GM23338 (cell line): ENCODE data around the gene ATCAY. TPM values are rescaled to one million over a fixed set of nuclear protein-coding genes. Genes with fewer than 3 reads are reported as not detected.

ENCODE experiments used
- ATAC-seq: fragments of 200-7000 bp; cut with Tn5 transposase; 3 replicates; pipeline ENCODE4 v1.9.1; 2020
- DNase-seq: peaks from one replicate; pipeline ENCODE4 v3.0.0-alpha.2; 2015; ENCODE audit warnings: low spot score
- H2AFZ ChIP-seq: fragments of 200-600 bp; sonication (generic); 2 replicates; pipeline ENCODE4 v1.8.0; 2016; ENCODE audit warnings: antibody characterized with exemption, mild to moderate bottlenecking, moderate library complexity
- H3F3A ChIP-seq: fragments of 200-600 bp; sonication (generic); replicated peaks from 2 replicates; pipeline ENCODE4 v1.8.0; 2017; ENCODE audit warnings: antibody characterized with exemption, mixed run types, low read depth
- H3K27ac ChIP-seq: fragments of 200-600 bp; sonication (generic); 2 replicates; pipeline ENCODE4 v1.6.1; 2016; ENCODE audit warnings: low read depth
- H3K27me3 ChIP-seq: fragments of 200-600 bp; sonication (generic); 2 replicates; pipeline ENCODE4 v1.8.0; 2016; ENCODE audit warnings: mild to moderate bottlenecking, mixed run types, moderate library complexity; ENCODE audit not compliant: insufficient read depth
- H3K36me3 ChIP-seq: fragments of 200-600 bp; sonication (generic); 2 replicates; pipeline ENCODE4 v1.8.0; 2016; ENCODE audit warnings: mild to moderate bottlenecking; ENCODE audit not compliant: insufficient read depth
- H3K4me1 ChIP-seq: fragments of 200-600 bp; sonication (generic); 2 replicates; pipeline ENCODE4 v1.8.0; 2016; ENCODE audit warnings: mild to moderate bottlenecking, moderate library complexity; ENCODE audit not compliant: insufficient read depth
- H3K4me2 ChIP-seq: fragments of 200-600 bp; sonication (generic); 2 replicates; pipeline ENCODE4 v1.7.1; 2017; ENCODE audit warnings: mixed run types
- H3K4me3 ChIP-seq: fragments of 200-600 bp; sonication (generic); 2 replicates; pipeline ENCODE4 v1.6.1; 2016; ENCODE audit warnings: mixed run types
- H3K79me2 ChIP-seq: fragments of 200-600 bp; sonication (generic); replicated peaks from 2 replicates; pipeline ENCODE4 v1.8.0; 2017; ENCODE audit warnings: mild to moderate bottlenecking; ENCODE audit not compliant: insufficient read depth
- H3K9me2 ChIP-seq: fragments of 200-600 bp; sonication (generic); 2 replicates; pipeline ENCODE4 v1.8.0; 2017; ENCODE audit not compliant: insufficient read depth
- H4K20me1 ChIP-seq: fragments of 200-600 bp; sonication (generic); replicated peaks from 2 replicates; pipeline ENCODE4 v1.8.0; 2017; ENCODE audit warnings: mild to moderate bottlenecking; ENCODE audit not compliant: insufficient read depth
- H3K27ac Mint-ChIP-seq: 2 replicates; pipeline ENCODE4 v1.8.0; 2020; ENCODE audit warnings: inconsistent platforms, mild to moderate bottlenecking, moderate library complexity, mixed read lengths
- H3K27me3 Mint-ChIP-seq: 3 replicates; pipeline ENCODE4 v1.8.0; 2022; ENCODE audit warnings: low read depth, mild to moderate bottlenecking, moderate library complexity, mixed read lengths, inconsistent platforms; ENCODE audit not compliant: insufficient read depth, poor library complexity
- H3K36me3 Mint-ChIP-seq: 3 replicates; pipeline ENCODE4 v1.8.0; 2021; ENCODE audit warnings: low read depth, mild to moderate bottlenecking, inconsistent platforms, moderate library complexity, mixed read lengths
- H3K4me1 Mint-ChIP-seq: 3 replicates; pipeline ENCODE4 v1.8.0; 2020; ENCODE audit warnings: mild to moderate bottlenecking, inconsistent platforms, mixed read lengths
- H3K4me3 Mint-ChIP-seq: 3 replicates; pipeline ENCODE4 v1.8.0; 2021; ENCODE audit warnings: moderate library complexity, mild to moderate bottlenecking, inconsistent platforms, mixed read lengths
- H3K9me3 Mint-ChIP-seq: 3 replicates; pipeline ENCODE4 v1.8.0; 2020; ENCODE audit warnings: moderate library complexity, mild to moderate bottlenecking, inconsistent platforms, mixed read lengths
- CREB1 ChIP-seq: fragments of 250-450 bp; sonication (Bioruptor Pico); IDR thresholded peaks from 2 replicates; pipeline ENCODE4 v1.5.0; 2020; ENCODE audit warnings: low read depth, mild to moderate bottlenecking, moderate library complexity
- CTCF ChIP-seq, 2 experiments: fragments of 200-600 bp in 1 of 2; sonication (generic) in 1 of 2; conservative IDR thresholded peaks; 2 replicates each; pipeline versions ENCODE4 v1.5.1 to v1.6.1; 2016 to 2017; ENCODE audit warnings: antibody characterized with exemption in 2 of 2, low read depth in 2 of 2, mild to moderate bottlenecking in 2 of 2, moderate library complexity in 1 of 2
- EZH2 ChIP-seq: fragments of 200-600 bp; sonication (generic); IDR thresholded peaks from one replicate; pipeline ENCODE4 v1.8.0; 2017; ENCODE audit warnings: antibody characterized with exemption, mild to moderate bottlenecking, low read depth; ENCODE audit not compliant: unreplicated experiment
- EZH2phosphoT487 ChIP-seq: fragments of 200-600 bp; sonication (generic); IDR thresholded peaks from one replicate; pipeline ENCODE4 v1.8.1; 2018; ENCODE audit warnings: antibody characterized with exemption; ENCODE audit not compliant: unreplicated experiment
- JUNB ChIP-seq: IDR thresholded peaks from one replicate; pipeline ENCODE4 v1.6.1; 2016; ENCODE audit warnings: antibody characterized with exemption; ENCODE audit not compliant: unreplicated experiment
- NANOG ChIP-seq: IDR thresholded peaks from 2 replicates; pipeline ENCODE4 v1.6.1; 2016; ENCODE audit warnings: antibody characterized with exemption, borderline replicate concordance
- POLR2AphosphoS5 ChIP-seq: IDR thresholded peaks from 2 replicates; pipeline ENCODE4 v1.6.1; 2016; ENCODE audit warnings: antibody characterized with exemption, low read depth
- REST ChIP-seq: IDR thresholded peaks from one replicate; pipeline ENCODE4 v1.6.1; 2018; ENCODE audit warnings: antibody characterized with exemption; ENCODE audit not compliant: unreplicated experiment
- STAT1 ChIP-seq: IDR thresholded peaks from one replicate; pipeline ENCODE4 v1.6.1; 2016; ENCODE audit warnings: antibody characterized with exemption; ENCODE audit not compliant: unreplicated experiment
- ZNF114 ChIP-seq: fragments of 250-450 bp; sonication (Bioruptor Pico); IDR thresholded peaks from 2 replicates; pipeline ENCODE4 v1.5.0; 2020; ENCODE audit warnings: mild to moderate bottlenecking, moderate library complexity
- polyA plus RNA-seq: library from polyadenylated mRNA; unstranded; fragments of >200 nt; fragmentation: Nextera tagmentation; extraction: Ambion mirVana; gene quantifications from 2 replicates; pipeline ENCODE4 v1.2.1, GENCODE V29; 2016
- total RNA-seq: library from RNA; depleted of rRNA; stranded (reverse); fragments of >200 nt; shearing (Covaris generic); gene quantifications from 2 replicates; pipeline ENCODE4 v1.2.3, GENCODE V29; 2014

Gene ATCAY
- total and polyA plus RNA-seq, 2 experiments from 2014 or later: 16.9 to 45.7 TPM

DNA sequence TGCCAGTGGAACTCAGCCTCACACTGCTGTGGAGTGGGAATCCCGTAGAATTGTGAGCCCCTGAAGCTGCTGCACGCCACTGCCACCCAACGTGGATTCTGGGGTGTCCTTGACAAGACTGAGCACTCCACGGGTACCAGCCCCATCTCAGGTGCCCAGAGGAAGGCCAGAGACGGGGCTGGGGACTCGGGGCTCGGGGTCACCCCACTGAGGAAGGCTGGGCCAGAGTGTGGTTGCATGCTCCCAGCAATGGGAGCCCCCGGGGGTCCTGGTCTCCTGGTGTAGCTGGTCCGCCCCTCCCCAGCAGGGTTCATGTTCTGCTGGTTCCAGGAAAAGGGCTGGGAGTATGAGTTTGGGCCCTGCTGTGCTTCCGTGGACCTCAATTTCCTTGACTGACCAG is 75.2 kb downstream of the ATCAY start:
- no peaks in the 10 kb centered on the region; the same call in 1 of the 2 replicates for H4K20me1 ChIP-seq
- no peak overlapping the region for H2AFZ ChIP-seq
- no peak overlapping the region for H3K4me2 ChIP-seq
- H3K36me3 Mint-ChIP-seq: peaks cover 21% of the 10 kb centered on the region; the same call in 2 of the 3 replicates
- H3K27me3 ChIP-seq: no peaks in the 10 kb centered on the region
- no peak overlapping the region for H3K27ac ChIP-seq
- no peak overlapping the region for H3K4me3 Mint-ChIP-seq
- H3K27me3 Mint-ChIP-seq: peaks cover 16% of the 10 kb centered on the region
- H3F3A ChIP-seq: 0 out of 2 replicates have a peak, but pooled peaks cover 3% of the 10 kb centered on the region
- H3K4me1 Mint-ChIP-seq: peaks cover 9% of the 10 kb centered on the region; the same call in 2 of the 3 replicates
- no peaks in the 10 kb centered on the region for H3K9me2 ChIP-seq
- peaks cover 9% of the 10 kb centered on the region; the same call in 1 of the 2 replicates for H3K4me1 ChIP-seq
- 0 out of 2 replicates have a peak, but pooled peaks cover 6% of the 10 kb centered on the region for H3K36me3 ChIP-seq
- TF ChIP-seq EZH2 (no peak), CTCF (conservative IDR thresholded peaks at IDR 0.05; ENCODE audit: low read depth in 2 of 2) (no peak), EZH2phosphoT487 (no peak), REST (no peak), JUNB (no peak), STAT1 (no peak), POLR2AphosphoS5 (no peak), NANOG (no peak), CREB1 (CRISPR knock-in tag) (no peak), ZNF114 (CRISPR knock-in tag) (no peak)
- H3K9me3 Mint-ChIP-seq: no peaks in the 10 kb centered on the region; the same call in 2 of the 3 replicates
- H3K79me2 ChIP-seq: no peaks in the 10 kb centered on the region
- ATAC-seq (no peak), DNase-seq (no peak)
- no peak overlapping the region for H3K27ac Mint-ChIP-seq
- no peak overlapping the region for H3K4me3 ChIP-seq
